ENCODE results near the gene CENPU. TPM values are rescaled to one million over a fixed set of nuclear protein-coding genes. Genes with fewer than 3 reads are reported as not detected.

The CENPU gene
- total RNA-seq, 1 donor from 2014 or later, result 2.2 TPM

GRCh38 chr4:184766446-184766845 lies 32.5 kb upstream of the CENPU start:
- DNase-seq (no peak), ATAC-seq (no peak)
- H3K27me3 ChIP-seq (ENCODE audit: low read depth), result no peaks in the 10 kb centered on the region
- no peak overlapping the region for H3K4me3 ChIP-seq
- no peak overlapping the region for H3K27ac ChIP-seq
- H3K36me3 ChIP-seq, result peaks cover 98% of the 10 kb centered on the region
- intact Hi-C loops (cut with DNase I), result no loop called here
- TF ChIP-seq CTCF (IDR thresholded peaks at IDR 0.05), result no peak
- H3K4me1 ChIP-seq, result no peaks in the 10 kb centered on the region
- no peaks in the 10 kb centered on the region for H3K9me3 ChIP-seq

DNA sequence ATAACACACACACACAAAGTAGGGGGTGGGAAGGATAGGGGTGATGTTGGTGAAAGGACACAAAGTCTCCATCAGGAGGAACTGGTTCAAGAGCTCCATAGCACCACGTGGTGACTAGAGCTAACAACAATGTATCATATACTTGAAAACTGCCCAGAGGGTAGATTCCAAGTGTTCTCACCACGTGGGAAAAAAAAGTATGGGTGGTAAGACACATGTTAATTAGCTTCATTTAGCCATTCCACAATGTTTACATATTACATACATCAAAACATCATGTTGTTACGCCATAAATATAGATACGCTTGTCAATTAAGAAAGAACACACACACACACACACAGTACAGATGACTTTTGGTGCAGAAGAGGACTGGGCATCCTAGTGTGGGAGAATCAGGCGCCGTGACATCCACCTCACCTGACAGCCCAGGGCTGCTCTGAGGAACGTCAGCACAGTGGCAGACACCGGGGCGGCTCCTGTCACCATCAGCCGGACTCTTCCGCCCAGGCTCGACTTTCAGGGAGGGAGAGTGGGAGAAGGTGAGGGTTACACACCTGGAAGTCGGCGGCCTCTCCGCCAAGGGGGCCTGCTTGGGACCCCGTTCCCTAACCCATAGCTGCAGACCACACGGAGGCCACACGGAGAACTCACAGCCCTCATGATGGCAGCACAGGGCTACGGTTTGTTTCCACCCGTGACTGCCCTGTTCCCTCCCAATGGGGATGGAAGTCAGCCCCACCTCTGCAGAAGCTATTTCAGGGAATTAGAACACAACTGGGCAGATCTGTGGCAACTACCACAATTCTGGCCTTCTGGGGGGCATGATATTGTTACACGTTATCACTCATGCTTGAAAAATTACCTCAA lies 31.8 kb upstream of the CENPU start:
- Histone ChIP-seq H3K4me1 (no peaks in the 10 kb centered on the region), H3K27me3 (ENCODE audit: low read depth) (no peaks in the 10 kb centered on the region), H3K9me3 (no peaks in the 10 kb centered on the region), H3K36me3 (peaks cover 98% of the 10 kb centered on the region), H3K4me3 (no peak overlapping the region), H3K27ac (no peak overlapping the region)
- ATAC-seq, result no peak
- TF ChIP-seq CTCF (IDR thresholded peaks at IDR 0.05), result no peak
- no peak for DNase-seq
- intact Hi-C loops (cut with DNase I), result no loop called here

DNA sequence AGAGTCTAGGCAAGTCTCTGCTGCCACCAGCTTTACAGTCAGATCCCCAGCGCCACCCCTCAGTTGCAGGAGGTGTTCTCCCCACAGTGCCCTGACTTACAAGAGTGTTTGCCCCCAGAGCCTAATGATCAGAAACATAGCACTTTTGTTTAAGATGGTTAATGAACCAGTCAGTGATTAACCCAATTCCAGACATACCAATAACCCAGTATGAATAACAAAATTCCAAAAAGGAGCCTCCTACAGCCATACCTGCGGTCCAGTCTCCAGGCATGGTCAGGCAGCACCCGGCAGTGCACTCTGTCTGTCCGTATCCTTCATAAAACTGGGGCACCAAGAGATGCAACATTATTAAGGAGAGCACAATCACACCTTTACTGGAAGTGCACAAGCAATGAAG lies 30.7 kb upstream of the CENPU start:
- Histone ChIP-seq H3K4me1 (no peaks in the 10 kb centered on the region), H3K27me3 (ENCODE audit: low read depth) (no peaks in the 10 kb centered on the region), H3K9me3 (no peaks in the 10 kb centered on the region), H3K36me3 (peaks cover 99% of the 10 kb centered on the region), H3K4me3 (no peak overlapping the region), H3K27ac (no peak overlapping the region)
- intact Hi-C loops (cut with DNase I), result no loop called here
- no peak for TF ChIP-seq CTCF (IDR thresholded peaks at IDR 0.05)
- ATAC-seq, result no peak
- DNase-seq, result no peak

- Histone ChIP-seq H3K27me3 (ENCODE audit: low read depth) (no peaks in the 10 kb centered on the region), H3K36me3 (peaks cover 87% of the 10 kb centered on the region), H3K9me3 (no peaks in the 10 kb centered on the region), H3K27ac (no peak overlapping the region), H3K4me1 (no peaks in the 10 kb centered on the region), H3K4me3 (no peak overlapping the region)
- ATAC-seq (no peak), DNase-seq (no peak)
- no peak for TF ChIP-seq CTCF (IDR thresholded peaks at IDR 0.05)
- intact Hi-C loops (cut with DNase I), result no loop called here
Observed at GRCh38 chr4:184763150-184763780, 29.4 kb upstream of the CENPU start.

DNA sequence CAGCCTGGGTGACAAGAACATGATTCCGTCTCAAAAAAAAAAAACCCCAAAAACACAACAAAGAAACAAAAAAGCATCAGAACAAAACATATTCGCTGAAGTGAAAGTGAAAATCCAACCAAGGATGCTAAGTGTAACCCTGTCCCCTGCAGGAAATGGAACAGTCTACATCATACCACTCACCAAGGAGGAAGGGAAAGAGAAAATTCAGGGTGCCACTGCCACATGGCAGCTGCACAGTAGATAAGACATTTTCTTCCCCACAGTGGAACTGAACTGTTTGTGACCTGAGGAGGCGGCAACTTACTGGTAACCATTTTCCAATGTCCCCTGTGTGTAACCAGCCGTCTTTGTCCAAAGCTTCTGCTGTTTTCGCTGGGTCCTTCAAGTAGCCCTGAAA lies 28.2 kb upstream of the CENPU start:
- Histone ChIP-seq H3K27ac (no peak overlapping the region), H3K27me3 (ENCODE audit: low read depth) (no peaks in the 10 kb centered on the region), H3K4me1 (no peaks in the 10 kb centered on the region), H3K4me3 (no peak overlapping the region), H3K9me3 (no peaks in the 10 kb centered on the region), H3K36me3 (peaks cover 87% of the 10 kb centered on the region)
- ATAC-seq (peak in 1 of 2 donors; percentile 29), DNase-seq (no peak)
- TF ChIP-seq CTCF (IDR thresholded peaks at IDR 0.05), result no peak
- intact Hi-C loops (cut with DNase I), result no loop called here
